IPS DF 6.9 (cell line): ENCODE measurements around the gene DIP2B.

Source experiments
- DNase-seq: peaks from one replicate; pipeline ENCODE4 v3.0.0-alpha.2; 2013; ENCODE audit warnings: low read depth, low spot score
- H3K27ac ChIP-seq: one replicate; pipeline ENCODE4 v1.5.1; 2013; ENCODE audit warnings: low read length, control low read depth
- H3K27me3 ChIP-seq: 2 replicates; pipeline ENCODE4 v1.6.1; 2013; ENCODE audit warnings: mild to moderate bottlenecking, low read length; ENCODE audit not compliant: control insufficient read depth, insufficient read depth
- H3K36me3 ChIP-seq: 2 replicates; pipeline ENCODE4 v1.6.1; 2013; ENCODE audit warnings: low read length; ENCODE audit not compliant: control insufficient read depth, insufficient read depth
- H3K4me1 ChIP-seq: 2 replicates; pipeline ENCODE4 v1.6.1; 2013; ENCODE audit warnings: low read length; ENCODE audit not compliant: control insufficient read depth, insufficient read depth
- H3K4me3 ChIP-seq: 2 replicates; pipeline ENCODE4 v1.5.1; 2013; ENCODE audit warnings: mild to moderate bottlenecking, low read length
- H3K9me3 ChIP-seq: 2 replicates; pipeline ENCODE4 v1.6.1; 2013; ENCODE audit warnings: low read length, inconsistent platforms; ENCODE audit not compliant: control insufficient read depth, insufficient read depth
- WGBS: extraction: QIAGEN DNeasy Blood & Tissue Kit; methylation state at CpG from one replicate; pipeline ENCODE4 v1.1.7; 2013; ENCODE audit warnings: mixed read lengths, missing lambda C conversion rate; ENCODE audit not compliant: insufficient read length, insufficient coverage; 5-methylcytosine and 5-hydroxymethylcytosine counted together

DIP2B gene

DNA sequence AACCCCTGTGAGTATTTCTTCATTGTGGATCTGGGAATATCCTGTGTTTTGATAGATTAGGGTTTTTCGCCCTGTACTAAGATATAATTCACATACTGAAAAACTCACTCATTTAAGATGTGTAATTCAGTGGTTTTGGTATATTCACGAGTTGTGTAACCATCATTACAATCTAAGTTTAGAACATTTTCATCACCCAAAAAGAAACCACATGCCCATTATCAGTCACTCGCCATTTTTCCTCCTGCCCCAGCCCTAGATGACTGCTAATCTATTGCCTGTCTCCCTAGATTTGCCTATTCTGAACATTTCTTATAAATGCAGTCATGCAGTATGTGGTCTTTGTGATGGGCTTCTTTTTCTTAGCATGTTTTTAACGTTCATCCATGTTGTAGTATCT, 191.2 kb downstream of the DIP2B start:
- Histone ChIP-seq H3K27me3 (no peaks in the 10 kb centered on the region), H3K36me3 (peaks cover 3% of the 10 kb centered on the region; the same call in 1 of the 2 replicates), H3K27ac (no peak overlapping the region), H3K4me3 (no peak overlapping the region), H3K4me1 (no peaks in the 10 kb centered on the region), H3K9me3 (no peaks in the 10 kb centered on the region)
- no peak for DNase-seq
- WGBS = no CpG with 5 or more reads among the region's 4 CpGs

DNA sequence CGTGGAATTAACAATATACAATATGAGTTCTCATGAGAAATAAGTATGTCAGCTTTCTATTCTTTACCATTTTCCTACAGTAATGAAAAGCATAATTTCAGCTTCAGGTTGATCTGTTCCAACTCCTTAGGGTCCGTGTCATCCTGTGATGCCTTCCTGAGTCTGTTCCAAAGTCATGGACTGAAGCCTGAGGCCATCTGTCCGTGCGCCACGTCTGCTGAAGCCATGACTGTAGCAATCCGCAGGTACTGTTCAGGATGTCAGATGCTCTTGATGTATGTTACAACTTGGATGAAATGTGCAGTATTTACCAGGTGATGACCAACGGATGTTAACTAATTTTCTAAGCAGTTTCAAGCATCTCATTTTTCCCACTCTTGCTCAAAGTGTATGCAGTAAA, 192.1 kb downstream of the DIP2B start:
- Histone ChIP-seq H3K27ac (no peak overlapping the region), H3K36me3 (peaks cover 3% of the 10 kb centered on the region; the same call in 1 of the 2 replicates), H3K4me3 (no peak overlapping the region), H3K9me3 (no peaks in the 10 kb centered on the region), H3K27me3 (no peaks in the 10 kb centered on the region), H3K4me1 (no peaks in the 10 kb centered on the region)
- DNase-seq = no peak
- no CpG with 5 or more reads among the region's 7 CpGs for WGBS

DNA sequence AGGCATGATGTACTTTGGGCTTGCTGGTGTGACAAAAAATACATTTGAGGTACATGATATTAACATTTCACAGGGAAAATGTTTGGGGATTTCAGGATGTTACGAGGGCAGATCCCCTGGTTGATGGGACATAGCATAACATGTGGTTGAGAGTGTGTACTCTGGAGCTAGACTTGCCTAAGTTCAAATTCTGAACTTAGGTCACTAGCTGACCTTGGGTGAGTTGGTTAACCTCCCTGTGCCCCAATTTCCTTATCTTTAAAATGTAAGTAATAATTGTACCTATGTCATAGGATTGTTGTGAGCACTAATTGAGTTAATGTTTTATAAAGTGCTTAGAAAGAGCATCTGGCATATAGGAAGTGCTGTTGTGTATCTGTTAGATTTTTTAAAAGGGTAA, 194.4 kb downstream of the DIP2B start:
- Histone ChIP-seq H3K27ac (no peak overlapping the region), H3K27me3 (no peaks in the 10 kb centered on the region), H3K4me1 (no peaks in the 10 kb centered on the region), H3K4me3 (no peak overlapping the region), H3K9me3 (no peaks in the 10 kb centered on the region), H3K36me3 (no peaks in the 10 kb centered on the region; the same call in 1 of the 2 replicates)
- WGBS = no CpG with 5 or more reads among the region's 1 CpG
- no peak for DNase-seq

DNA sequence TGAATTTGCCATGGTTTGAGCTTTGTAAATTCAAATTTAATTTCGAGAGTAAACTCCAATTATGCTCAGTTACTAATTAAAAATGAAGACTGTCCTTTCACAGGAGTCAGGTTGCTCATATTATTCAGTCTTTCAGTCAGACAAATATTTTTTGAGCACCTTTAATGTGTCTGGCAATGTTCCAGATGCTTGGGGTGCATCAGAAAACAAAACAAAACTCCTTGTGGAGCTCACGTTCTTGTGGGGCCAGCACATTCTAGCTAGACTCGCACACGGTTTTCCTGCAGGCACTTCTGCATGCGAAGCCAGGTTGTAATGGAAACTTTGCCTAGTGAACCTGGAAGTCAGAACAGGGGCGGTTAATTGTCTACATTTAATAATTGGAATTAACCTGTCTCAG, 195.2 kb downstream of the DIP2B start:
- Histone ChIP-seq H3K4me3 (no peak overlapping the region), H3K36me3 (no peaks in the 10 kb centered on the region; the same call in 1 of the 2 replicates), H3K27me3 (no peaks in the 10 kb centered on the region), H3K27ac (no peak overlapping the region), H3K4me1 (no peaks in the 10 kb centered on the region), H3K9me3 (no peaks in the 10 kb centered on the region)
- WGBS = no CpG with 5 or more reads among the region's 6 CpGs
- DNase-seq = no peak

DNA sequence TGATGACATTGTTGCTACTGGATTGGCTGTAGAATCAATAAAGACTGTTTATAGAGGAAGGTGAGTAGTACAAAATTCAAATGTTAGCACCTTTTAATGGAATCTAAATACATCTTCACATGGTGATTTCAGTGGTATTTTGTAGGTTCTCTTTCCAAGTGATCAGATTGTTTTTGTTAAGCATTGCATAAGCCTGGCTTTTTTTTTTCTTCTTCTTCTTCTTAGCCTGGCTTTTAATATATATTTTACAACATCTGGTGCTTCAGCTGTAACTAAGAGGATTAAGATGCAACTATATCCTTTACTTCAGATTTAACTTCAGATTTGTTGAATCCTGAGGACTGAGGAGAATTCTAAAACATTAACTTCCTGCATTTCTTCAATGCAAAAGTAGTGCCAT, 201.8 kb downstream of the DIP2B start:
- no peak overlapping the region for H3K4me3 ChIP-seq
- H3K27ac ChIP-seq = no peak overlapping the region
- H3K9me3 ChIP-seq = no peaks in the 10 kb centered on the region
- DNase-seq = no peak
- no peaks in the 10 kb centered on the region for H3K27me3 ChIP-seq
- H3K4me1 ChIP-seq = no peaks in the 10 kb centered on the region
- peaks cover 6% of the 10 kb centered on the region; the same call in 1 of the 2 replicates for H3K36me3 ChIP-seq

DNA sequence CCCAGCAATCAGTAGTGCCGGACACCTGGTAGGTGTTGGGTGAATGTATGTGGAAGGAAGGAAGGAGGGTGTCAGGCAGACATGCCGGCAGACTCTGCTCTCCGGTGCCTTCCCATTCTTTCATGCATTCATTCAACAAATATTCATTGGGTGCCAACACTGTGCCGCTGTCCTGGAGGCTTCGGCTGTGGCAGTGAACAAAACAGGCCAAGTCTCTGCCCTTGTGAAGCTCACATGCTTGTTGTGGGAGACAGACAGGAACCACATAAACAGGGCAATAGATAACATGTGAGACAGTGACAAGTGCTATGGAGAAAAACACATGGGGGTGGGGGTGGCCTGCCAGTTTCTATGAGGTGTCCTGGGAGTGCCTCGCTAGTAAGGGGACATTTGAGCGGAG, 202.6 kb downstream of the DIP2B start:
- WGBS = no CpG with 5 or more reads among the region's 7 CpGs
- Histone ChIP-seq H3K36me3 (peaks cover 6% of the 10 kb centered on the region; the same call in 1 of the 2 replicates), H3K4me3 (no peak overlapping the region), H3K9me3 (no peaks in the 10 kb centered on the region), H3K27ac (no peak overlapping the region), H3K4me1 (no peaks in the 10 kb centered on the region), H3K27me3 (no peaks in the 10 kb centered on the region)
- no peak for DNase-seq

DNA sequence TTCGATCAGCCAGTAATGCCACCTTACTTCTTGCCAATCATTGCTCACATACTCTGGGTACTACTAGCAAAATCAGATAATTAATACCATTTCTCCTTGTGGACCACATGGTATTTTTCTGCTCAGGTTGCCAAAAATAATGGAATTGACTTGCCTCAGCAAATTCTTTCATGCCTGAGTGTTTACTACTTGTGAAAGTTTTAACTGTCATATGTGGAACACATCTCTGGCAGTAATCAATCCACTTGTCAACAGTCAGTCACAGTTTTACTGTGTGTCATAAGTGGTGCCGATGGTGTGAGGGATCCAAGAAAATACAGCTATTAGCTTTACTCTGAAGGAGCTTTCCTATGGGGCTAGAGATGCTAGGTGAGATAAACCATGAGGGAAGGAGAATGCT, 203.8 kb downstream of the DIP2B start:
- peaks cover 6% of the 10 kb centered on the region; the same call in 1 of the 2 replicates for H3K36me3 ChIP-seq
- H3K27ac ChIP-seq = no peak overlapping the region
- H3K4me1 ChIP-seq = no peaks in the 10 kb centered on the region
- no CpG with 5 or more reads among the region's 2 CpGs for WGBS
- H3K9me3 ChIP-seq = no peaks in the 10 kb centered on the region
- H3K4me3 ChIP-seq = no peak overlapping the region
- no peak for DNase-seq
- H3K27me3 ChIP-seq = no peaks in the 10 kb centered on the region

DNA sequence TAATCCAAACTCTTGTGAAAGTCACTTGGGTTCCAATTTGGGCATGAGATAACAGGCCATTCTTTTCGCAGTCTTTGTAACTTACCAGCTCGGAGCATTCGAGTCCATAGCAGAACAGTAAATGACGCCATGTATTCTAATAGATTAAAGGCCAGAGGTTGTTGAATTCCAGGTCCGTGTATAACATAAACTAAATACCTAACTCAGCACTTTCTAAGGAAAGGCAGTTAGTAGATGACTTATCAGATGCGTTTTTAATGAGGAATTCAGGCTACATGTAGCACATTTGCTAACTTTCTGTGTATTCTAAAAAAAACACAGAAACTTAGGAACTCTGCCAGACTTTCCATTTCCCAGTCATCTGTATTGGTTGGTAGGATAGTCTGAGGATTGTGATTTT, 206.3 kb downstream of the DIP2B start:
- H3K4me3 ChIP-seq = no peak overlapping the region
- H3K27ac ChIP-seq = no peak overlapping the region
- no CpG with 5 or more reads among the region's 6 CpGs for WGBS
- no peaks in the 10 kb centered on the region for H3K4me1 ChIP-seq
- H3K27me3 ChIP-seq = no peaks in the 10 kb centered on the region
- no peaks in the 10 kb centered on the region for H3K9me3 ChIP-seq
- H3K36me3 ChIP-seq = peaks cover 2% of the 10 kb centered on the region; the same call in 1 of the 2 replicates
- DNase-seq = no peak

DNA sequence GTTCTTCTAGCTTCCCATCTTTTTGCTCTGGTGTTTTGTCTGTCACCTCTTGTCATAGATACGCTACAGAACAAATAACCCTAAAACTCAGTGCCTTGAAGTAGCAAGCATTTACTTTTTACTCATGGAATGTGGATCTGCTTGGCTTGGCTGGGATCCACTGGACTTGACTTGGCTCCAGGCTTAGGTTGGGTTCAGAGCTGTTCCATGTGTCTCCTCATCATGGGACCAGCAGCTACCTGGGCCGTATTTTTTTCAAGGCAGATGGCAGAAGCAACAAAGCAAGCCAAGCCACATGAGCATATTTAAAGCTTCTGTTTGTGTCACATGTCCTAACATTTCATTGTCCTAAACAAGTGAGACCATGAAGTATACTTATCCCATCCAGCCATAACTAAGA, 210.4 kb downstream of the DIP2B start:
- Histone ChIP-seq H3K27ac (no peak overlapping the region), H3K4me3 (no peak overlapping the region), H3K27me3 (no peaks in the 10 kb centered on the region), H3K36me3 (no peaks in the 10 kb centered on the region; the same call in 1 of the 2 replicates), H3K9me3 (no peaks in the 10 kb centered on the region), H3K4me1 (no peaks in the 10 kb centered on the region)
- DNase-seq = no peak
- WGBS = no CpG with 5 or more reads among the region's 2 CpGs

DNA sequence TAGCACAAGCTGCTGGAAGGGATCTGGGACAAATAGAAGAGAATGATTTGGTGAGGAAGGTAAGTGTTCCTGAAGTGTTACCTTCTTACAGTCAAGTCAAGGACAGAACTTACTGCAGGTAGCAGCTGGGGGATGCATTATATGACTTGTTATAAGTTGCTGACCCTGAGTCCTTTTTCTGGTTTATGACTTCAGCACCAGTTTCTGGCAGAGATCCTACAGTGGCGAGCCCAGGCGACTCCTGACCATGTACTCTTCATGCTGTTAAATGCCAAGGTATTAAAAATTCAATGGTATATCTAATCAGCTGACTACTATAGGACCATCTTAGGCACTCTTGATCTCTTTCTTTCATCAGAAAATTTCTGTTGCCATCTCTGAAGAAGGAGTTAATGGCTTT, 214.0 kb downstream of the DIP2B start:
- no peak overlapping the region for H3K4me3 ChIP-seq
- no peaks in the 10 kb centered on the region for H3K9me3 ChIP-seq
- H3K36me3 ChIP-seq = peaks cover 8% of the 10 kb centered on the region; the same call in 1 of the 2 replicates
- no peak for DNase-seq
- no peaks in the 10 kb centered on the region for H3K4me1 ChIP-seq
- H3K27me3 ChIP-seq = no peaks in the 10 kb centered on the region
- H3K27ac ChIP-seq = no peak overlapping the region
- WGBS = no CpG with 5 or more reads among the region's 2 CpGs

DNA sequence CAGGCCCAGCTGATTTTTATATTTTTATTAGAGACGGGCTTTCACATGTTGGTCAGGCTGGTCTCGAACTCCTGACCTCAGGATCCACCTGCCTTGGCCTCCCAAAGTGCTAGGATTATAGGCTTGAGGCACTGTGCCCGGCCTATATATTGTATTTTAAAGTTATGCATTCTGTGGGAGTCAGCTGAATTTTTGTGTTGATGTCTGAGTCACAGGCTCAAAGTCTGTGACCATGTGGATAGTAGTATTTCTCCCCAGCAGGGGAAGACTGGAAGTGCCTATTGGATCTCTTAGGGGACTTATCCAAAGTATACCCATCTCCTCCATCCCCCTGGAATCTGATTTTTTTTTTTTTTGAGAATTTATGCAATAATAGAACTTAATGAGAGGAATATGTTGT, 215.3 kb downstream of the DIP2B start:
- no peak overlapping the region for H3K27ac ChIP-seq
- DNase-seq = no peak
- H3K9me3 ChIP-seq = no peaks in the 10 kb centered on the region
- H3K27me3 ChIP-seq = no peaks in the 10 kb centered on the region
- H3K36me3 ChIP-seq = peaks cover 14% of the 10 kb centered on the region; the same call in 1 of the 2 replicates
- H3K4me3 ChIP-seq = no peak overlapping the region
- H3K4me1 ChIP-seq = no peaks in the 10 kb centered on the region
- WGBS = no CpG with 5 or more reads among the region's 3 CpGs
